Measurements from ENCODE around the gene TM2D3.
A peak's percentile ranks its signal among the peaks of the same experiment; 100 is the strongest.
"Not testable (repeated sequence)": the region's sequence is repeated elsewhere in the genome, so short reads cannot be mapped to it uniquely, and the experiment has no call there.

TM2D3 gene

DNA sequence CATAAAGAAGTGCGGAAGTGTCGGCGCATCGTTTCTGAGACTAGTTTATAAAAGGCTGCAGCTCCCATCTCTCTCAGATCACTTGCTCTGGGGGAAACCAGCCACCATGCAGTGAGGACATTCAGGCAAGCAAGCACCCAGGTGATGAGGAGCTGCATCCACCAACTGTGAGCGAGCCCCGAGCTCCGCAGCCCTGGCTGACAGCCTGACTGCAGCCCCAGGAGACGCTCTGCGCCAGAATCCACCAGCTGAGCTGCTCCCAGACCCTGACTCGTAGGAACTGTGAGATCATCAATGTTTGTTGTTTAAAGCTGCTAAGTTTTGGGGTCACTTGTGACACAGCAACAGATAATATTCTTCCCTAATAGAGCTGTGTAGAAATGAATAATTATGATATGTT is 5.0 kb upstream of the TM2D3 start:
- no peak overlapping the region for H3K27ac ChIP-seq
- TF ChIP-seq, protein P1, sequence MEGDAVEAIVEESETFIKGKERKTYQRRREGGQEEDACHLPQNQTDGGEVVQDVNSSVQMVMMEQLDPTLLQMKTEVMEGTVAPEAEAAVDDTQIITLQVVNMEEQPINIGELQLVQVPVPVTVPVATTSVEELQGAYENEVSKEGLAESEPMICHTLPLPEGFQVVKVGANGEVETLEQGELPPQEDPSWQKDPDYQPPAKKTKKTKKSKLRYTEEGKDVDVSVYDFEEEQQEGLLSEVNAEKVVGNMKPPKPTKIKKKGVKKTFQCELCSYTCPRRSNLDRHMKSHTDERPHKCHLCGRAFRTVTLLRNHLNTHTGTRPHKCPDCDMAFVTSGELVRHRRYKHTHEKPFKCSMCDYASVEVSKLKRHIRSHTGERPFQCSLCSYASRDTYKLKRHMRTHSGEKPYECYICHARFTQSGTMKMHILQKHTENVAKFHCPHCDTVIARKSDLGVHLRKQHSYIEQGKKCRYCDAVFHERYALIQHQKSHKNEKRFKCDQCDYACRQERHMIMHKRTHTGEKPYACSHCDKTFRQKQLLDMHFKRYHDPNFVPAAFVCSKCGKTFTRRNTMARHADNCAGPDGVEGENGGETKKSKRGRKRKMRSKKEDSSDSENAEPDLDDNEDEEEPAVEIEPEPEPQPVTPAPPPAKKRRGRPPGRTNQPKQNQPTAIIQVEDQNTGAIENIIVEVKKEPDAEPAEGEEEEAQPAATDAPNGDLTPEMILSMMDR (conservative IDR thresholded peaks at IDR 0.05), result no peak

DNA sequence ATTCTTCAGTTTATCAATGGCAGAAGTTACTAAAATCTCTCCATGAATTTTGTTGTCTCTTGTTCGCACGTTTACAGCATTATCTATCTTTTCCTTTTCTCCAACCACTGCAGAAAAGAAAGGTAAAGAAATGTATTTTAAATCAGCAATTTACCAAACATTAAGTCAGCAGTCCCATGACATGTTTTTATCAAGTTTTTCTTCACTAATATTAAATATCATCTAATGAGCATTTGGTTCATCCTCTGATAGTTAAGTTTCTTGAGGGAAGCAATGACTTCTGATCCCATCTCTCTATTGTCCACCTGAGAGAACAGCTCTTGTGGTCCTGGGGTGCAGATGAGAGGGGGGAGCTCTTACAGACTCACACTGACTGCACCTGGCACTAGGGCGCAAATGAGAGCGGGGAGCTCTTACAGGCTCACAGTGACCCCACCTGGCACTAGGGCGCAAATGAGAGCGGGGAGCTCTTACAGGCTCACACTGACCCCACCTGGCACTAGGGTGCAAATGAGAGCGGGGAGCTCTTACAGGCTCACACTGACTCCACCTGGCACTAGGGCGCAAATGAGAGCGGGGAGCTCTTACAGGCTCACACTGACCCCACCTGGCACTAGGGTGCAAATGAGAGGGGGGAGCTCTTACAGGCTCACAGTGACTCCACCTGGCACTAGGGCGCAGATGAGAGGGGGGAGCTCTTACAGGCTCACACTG is 2.6 kb upstream of the TM2D3 start:
- not testable (repeated sequence) for H3K27ac ChIP-seq

DNA sequence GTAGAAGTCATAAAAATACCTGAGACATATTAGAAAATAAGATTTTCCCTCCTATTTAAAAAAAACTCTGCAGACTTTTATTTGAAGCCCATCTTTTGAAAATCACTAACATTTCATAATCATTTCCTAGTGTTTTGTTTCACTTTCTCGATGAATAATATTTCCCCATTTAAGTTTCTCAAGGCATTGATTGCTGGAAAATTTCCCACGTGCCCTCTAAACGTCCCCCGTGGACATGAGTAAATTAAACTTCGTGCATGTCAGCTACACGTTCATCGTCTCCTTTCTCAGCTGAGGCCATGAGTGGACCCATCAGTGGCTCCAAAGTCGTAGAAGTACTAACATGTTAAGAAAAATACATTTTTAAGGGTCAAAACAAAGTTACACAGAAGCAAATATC is 2.0 kb upstream of the TM2D3 start:
- TF ChIP-seq, protein P1 (conservative IDR thresholded peaks at IDR 0.05), result no peak
- H3K27ac ChIP-seq, result no peak overlapping the region

DNA sequence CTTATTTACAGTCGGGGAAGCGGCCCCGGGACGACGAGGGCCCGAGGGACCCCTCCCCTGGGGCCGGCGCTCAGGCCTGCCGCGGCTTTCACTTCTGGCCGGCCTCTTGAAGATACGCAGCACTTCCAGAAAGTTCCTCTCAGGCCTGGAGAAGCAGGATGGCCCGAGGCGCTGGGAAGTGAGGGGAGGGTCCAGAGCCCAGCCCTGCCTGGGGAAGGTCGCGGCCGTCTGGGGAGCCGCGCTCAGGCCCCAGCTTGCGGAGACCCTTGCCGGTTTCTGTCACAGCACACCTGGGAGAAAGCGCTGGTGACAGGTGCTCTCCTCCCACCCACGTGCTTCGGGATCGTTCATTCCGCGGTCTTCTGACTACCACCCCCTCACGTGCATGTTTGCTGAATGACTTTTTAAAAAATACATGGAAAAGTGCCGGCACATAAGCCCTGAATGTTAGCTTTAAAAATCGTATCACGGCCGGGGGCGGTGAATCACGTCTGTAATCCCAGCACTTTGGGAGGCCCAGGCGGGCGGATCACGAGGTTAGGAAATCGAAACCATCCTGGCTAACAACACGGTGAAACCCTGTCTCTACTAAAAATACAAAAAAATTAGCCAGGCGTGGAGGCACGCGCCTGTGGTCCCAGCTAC is 727 bp upstream of the TM2D3 start:
- H3K27ac ChIP-seq, result peak overlapping the region; percentile 96
- TF ChIP-seq, protein P1 (conservative IDR thresholded peaks at IDR 0.05), result no peak

DNA sequence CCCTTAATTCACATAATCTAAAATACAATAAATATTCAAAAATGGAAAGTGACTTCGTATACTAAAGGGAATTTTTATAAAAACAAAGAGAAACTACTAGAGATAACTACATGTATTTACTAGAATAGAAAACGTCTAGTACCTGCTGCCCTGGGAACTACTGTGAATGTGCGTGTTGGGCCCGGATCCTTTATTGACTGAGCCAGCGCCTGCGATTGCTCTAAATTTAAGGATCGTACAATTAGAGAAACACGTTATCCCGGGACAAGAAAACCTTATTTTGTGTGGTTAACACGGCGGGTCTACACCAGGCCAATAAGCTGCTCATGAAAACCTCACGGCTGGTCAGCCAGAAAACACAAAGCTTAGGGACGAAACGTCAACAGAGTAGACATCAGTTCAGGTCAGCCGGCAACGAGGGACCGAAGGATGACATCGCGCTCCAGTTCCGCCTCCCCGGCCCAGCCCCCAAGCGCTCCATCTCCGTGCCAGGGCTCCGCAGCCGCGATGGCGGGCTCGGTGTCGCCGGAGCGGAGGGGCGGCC is 555 bp downstream of the TM2D3 start:
- peak overlapping the region; percentile 96 for H3K27ac ChIP-seq
- TF ChIP-seq, protein P1 (conservative IDR thresholded peaks at IDR 0.05), result no peak

DNA sequence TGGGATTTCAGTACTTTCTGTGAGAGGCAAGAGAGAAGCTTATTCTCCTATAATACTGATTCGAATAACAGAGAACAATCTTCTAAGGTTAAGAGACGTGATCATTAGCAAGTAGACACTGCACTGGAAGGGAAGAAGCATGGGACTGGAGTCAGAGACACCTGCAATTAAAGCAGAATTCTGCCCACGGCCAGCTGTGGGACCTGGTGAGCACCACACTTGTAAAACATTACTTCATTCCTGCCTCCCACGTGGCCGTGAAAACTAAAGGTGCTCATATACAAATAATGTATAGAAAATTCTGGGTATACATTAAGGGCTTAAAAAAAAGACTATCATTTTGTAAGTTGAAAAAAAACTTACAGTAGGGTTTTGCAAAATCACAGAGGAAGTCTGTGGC is 2.0 kb downstream of the TM2D3 start:
- H3K27ac ChIP-seq, result peak overlapping the region; percentile 96
- TF ChIP-seq, protein P1 (conservative IDR thresholded peaks at IDR 0.05), result no peak

DNA sequence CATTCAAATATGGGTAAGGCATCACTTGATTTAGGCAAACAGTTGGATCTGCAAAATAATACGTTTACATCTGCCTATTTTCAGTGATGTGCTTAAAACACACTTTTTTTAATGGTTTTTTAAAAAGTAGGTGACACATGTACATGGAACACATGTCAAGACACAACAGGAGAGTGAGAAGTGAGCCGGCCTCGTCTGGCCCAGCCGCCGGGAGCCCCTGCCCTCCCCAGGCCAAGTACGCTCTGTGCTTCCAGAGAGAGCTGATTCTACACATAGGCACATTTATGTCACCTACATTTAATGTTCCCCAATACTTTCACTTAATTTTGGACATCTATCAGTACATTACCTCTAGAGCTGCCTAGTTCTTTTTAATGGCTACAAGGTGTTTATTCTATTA is 3.8 kb downstream of the TM2D3 start:
- H3K27ac ChIP-seq, result no peak overlapping the region
- TF ChIP-seq, protein P1 (conservative IDR thresholded peaks at IDR 0.05), result no peak

DNA sequence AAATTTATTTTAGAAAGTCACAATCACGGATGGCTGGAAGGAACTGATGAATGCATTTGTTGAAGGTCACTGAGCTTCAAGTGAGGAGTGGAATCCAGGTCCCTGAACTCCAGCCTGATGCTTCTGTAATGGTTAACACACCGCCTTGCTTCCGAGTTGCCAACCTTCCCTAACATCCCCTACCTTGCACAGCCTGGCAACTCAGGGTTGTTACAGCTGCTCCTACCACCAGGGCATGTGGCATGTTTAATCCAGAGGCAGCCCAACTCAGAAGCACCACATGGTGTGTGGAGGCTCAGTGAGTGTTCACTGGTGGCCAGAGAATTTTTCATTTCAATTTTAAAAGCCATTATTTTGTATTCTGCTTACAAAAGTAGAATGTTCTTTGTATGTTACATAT is 4.9 kb downstream of the TM2D3 start:
- H3K27ac ChIP-seq, result no peak overlapping the region

More for the DNA sequence above, 4.9 kb downstream of the TM2D3 start:
- TF ChIP-seq, protein P1 (conservative IDR thresholded peaks at IDR 0.05), result no peak
